KOPT-K1 (cell line): ENCODE measurements around the gene PSTPIP1.

Experiments used
- H3K27ac ChIP-seq: fragments of 200-600 bp; sonication (generic); 2 replicates; pipeline ENCODE4 v1.5.1; 2016; ENCODE audit warnings: antibody characterized with exemption, mild to moderate bottlenecking, low read depth, low read length; ENCODE audit not compliant: poor library complexity, severe bottlenecking
- H3K36me3 ChIP-seq: fragments of 200-600 bp; sonication (generic); 2 replicates; pipeline ENCODE4 v1.5.1; 2017; ENCODE audit warnings: antibody characterized with exemption, mild to moderate bottlenecking, low read length, moderate library complexity; ENCODE audit not compliant: insufficient read depth
- H3K9me3 ChIP-seq: fragments of 200-600 bp; sonication (generic); 2 replicates; pipeline ENCODE4 v1.5.1; 2017; ENCODE audit warnings: antibody characterized with exemption, low read length, mild to moderate bottlenecking; ENCODE audit not compliant: insufficient read depth, poor library complexity, severe bottlenecking

The PSTPIP1 gene

DNA sequence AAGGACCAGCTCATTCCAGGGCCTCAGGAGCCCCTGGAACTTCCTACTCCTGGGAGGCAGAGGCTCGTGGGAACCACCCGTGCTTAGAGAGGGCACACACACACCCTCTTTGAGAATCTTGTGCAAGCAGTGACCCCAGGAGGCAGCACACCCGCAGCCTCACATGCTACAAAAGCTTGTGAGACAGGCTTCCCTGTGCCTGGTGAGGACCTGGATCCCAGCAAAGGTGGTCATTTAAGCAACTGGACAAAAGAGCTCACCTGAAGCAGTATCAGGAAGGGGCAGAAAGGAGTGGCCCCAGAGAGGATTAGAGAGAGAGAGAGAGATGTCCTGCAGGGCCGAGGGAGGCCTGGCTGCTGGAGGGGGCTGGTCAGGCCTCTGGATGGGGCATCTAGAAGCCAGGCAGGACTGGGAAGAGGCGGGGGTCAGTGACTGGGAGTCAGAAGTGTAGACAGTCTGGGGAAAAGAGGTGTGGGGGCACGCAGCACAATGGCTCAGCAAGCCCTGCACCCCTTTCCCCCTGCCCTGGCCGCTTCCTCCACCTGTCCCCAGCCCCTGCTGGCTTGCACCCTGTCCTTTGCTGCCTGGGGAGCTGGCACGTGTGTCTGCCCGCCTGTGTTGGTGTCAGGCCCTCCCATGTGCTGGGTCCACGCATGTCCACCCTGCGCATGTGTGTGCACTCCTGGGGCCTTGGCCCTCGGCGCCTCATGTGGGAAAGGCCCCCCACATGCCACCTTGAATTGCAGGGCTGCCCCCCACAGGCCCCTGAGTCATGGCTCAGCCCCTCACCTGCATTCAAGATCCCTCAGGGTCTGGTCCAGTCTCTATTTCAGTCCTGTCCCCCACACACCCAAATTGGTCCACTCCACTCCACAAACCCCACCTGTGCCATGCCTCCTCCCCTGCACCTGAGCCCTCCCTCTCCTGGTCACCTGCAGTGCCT lies 39.1 kb downstream of the PSTPIP1 start:
- peaks cover 9% of the 10 kb centered on the region for H3K9me3 ChIP-seq
- H3K27ac ChIP-seq, result no peak overlapping the region
- peaks cover 29% of the 10 kb centered on the region for H3K36me3 ChIP-seq

DNA sequence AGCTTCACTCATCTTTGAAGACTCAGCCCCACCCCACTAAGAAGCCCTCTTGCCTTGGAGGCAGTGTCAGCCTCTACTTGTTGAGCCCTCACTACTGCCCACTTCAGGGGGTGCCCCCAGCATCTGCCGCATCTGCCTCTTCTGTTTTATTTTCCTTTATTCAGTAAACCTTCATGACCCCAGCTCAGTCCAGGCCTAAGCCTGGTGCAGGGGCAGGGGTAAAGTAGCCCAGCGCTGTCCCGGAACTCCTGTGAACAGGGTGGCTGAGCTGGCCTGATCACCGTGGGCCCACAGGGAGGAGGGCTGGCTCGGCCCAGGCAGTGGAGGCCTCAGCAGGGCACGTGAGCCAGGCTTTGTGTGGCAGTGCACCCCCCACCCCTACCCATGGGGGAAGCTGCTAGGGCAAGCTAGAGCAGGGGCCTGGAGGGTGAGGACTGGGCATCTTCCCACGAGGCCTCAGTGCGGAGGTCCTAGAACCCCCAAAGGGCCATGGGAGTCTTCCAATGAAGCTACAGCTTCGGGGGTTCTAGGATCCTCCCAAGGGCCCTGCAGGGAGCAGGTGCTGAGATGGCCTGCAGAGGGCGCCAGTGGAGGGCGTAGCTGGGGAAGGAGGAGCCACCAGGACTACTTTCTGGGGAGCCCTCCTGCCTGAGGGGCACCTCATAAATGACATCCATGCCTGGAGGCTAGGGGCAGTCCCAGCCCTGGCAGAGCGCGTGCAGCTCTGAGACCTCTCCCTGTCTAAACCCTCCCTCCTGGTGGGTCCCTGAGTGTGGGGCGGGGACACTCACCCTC lies 40.0 kb downstream of the PSTPIP1 start:
- Histone ChIP-seq H3K36me3 (peaks cover 38% of the 10 kb centered on the region), H3K27ac (no peak overlapping the region), H3K9me3 (peaks cover 9% of the 10 kb centered on the region)

DNA sequence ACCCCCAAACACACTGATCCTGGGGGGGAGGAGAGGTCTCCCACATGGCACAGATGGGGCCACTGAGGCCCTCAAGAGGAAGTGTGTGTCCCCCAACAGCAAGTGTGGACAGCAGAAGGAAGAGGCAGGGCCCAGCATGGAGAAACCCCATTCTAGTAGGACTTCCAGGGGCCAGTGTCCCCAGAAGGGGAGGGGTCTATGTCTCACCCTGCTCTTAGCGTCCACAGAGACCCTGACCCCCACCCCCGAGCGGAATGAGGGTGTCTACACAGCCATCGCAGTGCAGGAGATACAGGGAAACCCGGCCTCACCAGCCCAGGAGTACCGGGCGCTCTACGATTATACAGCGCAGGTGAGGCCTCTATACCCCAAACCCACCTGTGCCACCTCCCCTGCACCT lies 40.7 kb downstream of the PSTPIP1 start:
- Histone ChIP-seq H3K27ac (no peak overlapping the region), H3K36me3 (peaks cover 40% of the 10 kb centered on the region), H3K9me3 (peaks cover 9% of the 10 kb centered on the region)

DNA sequence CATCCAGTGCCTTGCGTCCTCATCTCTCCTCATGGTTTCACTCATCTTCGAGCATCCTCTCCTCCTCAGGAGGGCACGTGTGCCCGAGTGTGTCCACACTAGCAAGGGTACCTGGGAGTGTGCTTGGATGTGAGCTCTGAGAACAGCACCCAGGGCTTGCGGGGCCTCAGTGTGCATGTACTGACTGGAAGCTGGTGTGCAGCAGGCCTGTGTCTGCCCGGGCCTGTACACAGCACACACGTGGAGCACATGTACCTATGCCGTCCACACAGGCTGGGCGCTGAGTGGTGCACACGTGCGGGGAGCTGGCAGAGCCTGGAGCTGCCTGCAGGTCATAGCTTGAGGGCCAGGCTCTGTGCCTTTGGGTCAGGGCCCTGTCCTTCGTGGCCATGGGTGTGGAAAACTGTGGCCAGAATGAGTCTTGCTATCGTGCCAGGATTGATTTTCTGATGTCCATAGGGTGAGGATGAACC lies 41.1 kb downstream of the PSTPIP1 start:
- Histone ChIP-seq H3K36me3 (peaks cover 43% of the 10 kb centered on the region), H3K9me3 (peaks cover 9% of the 10 kb centered on the region), H3K27ac (no peak overlapping the region)

DNA sequence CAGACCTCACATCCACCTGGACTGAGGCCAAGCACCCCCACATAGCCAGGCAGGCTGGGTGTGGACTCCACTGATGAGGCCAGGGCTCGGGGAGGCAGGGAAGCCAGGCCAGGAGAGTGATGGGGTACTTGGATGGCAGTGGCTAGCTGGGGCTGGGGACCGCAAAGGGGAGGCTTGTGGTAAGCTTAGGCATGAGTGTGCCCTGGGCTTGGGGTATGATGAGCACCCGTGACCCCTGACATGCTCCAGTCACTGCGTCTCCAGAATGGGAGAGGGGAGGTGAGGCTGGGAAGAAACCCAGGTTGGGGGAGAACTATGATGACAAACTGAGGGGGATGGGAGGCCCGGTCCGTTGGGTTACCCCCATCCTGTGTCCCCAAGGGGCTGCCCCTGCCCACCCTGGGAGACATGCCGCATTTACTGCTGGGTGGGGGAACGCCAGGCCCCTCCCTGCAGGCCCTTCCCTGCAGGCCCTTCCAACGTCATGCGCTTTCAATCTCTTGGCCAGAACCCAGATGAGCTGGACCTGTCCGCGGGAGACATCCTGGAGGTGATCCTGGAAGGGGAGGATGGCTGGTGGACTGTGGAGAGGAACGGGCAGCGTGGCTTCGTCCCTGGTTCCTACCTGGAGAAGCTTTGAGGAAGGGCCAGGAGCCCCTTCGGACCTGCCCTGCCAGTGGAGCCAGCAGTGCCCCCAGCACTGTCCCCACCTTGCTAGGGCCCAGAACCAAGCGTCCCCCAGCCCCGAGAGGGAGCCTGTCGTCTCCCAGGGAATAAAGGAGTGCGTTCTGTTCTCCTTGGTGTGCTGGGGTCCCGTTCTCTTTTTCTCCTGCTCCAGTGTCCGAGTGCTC lies 41.8 kb downstream of the PSTPIP1 start:
- Histone ChIP-seq H3K36me3 (peaks cover 44% of the 10 kb centered on the region), H3K27ac (no peak overlapping the region), H3K9me3 (peaks cover 9% of the 10 kb centered on the region)

DNA sequence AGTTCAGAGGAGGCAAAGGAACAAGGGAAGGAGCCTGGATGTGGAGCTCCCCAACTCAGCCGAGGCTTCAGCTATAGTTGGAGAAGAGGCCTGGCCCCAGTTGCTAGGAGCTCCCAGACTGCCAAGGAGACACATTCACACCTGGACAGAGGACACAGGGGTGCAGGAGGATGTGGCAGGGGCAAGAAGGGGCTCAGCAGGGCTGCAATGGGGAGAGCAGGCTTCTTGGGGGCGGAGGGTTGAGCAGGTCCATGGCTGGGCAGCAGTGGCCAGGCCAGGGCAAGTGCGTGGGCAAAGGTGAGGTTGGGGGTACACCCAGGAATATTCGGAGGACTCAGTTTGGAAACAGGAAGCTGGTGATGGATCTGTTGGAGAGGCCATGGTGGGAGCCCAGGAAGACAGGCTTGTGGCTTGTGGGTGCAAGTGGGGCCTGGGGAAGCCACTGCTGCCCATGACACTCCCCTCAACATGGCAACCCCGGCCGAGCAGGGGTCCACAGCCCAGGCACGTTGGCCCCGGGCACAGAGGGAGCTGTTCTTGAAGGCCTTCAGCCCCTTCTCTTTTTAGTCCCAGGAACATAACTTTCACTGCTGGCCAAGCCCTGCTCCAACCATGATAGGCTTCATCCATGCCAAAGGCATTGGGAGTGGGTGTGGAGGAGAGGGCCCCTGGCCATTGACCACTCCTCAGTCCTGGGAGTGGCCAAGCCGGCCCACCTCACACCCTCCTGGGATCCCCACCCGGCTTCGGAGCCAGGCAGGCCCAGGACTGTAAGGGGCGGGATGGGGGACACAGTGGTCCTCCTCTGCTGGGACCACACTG lies 42.7 kb downstream of the PSTPIP1 start:
- peaks cover 52% of the 10 kb centered on the region for H3K36me3 ChIP-seq
- H3K9me3 ChIP-seq, result peaks cover 9% of the 10 kb centered on the region
- no peak overlapping the region for H3K27ac ChIP-seq

DNA sequence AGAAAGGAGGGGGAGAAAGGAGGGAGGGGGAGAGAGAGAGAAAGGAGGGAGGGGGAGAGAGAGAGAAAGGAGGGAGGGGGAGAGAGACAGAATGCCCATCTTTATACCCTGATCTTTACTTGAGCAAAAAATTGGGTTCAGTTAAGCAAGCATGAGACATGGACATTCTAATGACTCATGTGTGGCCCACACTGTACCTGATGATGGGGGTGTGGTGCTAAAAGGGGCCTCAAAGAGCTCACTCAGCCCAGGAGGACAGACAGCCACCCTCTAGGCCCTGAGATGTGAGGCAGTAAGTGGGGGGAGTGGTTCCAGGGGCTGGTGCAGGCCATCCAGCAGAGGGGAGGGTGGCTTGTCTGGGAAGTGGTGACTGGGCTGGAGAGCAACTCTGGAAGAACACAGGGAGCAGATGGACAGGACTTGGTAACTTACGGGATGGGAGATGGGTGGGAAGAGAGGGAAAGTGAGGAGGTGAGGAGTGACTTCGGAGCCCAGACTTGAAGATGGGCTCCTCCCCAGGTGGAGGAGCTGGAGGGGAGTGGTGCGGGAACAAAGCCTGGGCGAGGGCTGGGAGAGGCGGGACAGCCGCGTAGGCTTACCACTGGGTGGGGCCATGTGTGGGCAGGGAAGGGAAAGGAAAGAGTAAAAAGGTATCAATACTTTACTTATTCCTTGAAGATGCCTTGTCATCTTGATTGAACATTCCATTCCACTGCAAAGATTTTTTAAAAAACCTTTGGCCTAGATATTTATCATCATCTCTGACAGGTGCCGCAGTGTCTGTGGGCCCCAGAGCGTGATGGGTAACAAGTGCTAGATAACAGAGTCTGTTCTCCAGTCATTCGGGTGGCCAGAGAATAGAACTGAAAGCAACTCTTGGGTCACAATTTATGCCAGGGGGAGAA lies 43.6 kb downstream of the PSTPIP1 start:
- no peak overlapping the region for H3K27ac ChIP-seq
- H3K9me3 ChIP-seq, result peaks cover 9% of the 10 kb centered on the region

DNA sequence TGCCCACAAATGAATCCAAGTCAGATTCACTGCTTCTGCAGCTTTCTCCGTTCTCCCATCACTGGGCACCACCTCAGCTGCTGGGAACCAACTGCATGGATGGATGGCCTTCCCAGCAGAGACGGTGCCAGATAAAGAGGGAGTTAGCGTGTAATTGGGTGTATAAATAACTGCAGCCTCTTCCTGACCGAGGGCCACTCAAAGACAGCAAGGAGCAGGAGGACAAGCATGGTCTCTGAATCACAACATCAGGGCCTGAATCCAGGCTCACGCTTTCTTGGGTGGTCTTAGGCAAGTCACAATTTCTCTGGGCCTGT lies 44.2 kb downstream of the PSTPIP1 start:
- peaks cover 68% of the 10 kb centered on the region for H3K36me3 ChIP-seq
- H3K9me3 ChIP-seq, result peaks cover 9% of the 10 kb centered on the region
- no peak overlapping the region for H3K27ac ChIP-seq

More for the DNA sequence above, 43.6 kb downstream of the PSTPIP1 start:
- peaks cover 62% of the 10 kb centered on the region for H3K36me3 ChIP-seq

DNA sequence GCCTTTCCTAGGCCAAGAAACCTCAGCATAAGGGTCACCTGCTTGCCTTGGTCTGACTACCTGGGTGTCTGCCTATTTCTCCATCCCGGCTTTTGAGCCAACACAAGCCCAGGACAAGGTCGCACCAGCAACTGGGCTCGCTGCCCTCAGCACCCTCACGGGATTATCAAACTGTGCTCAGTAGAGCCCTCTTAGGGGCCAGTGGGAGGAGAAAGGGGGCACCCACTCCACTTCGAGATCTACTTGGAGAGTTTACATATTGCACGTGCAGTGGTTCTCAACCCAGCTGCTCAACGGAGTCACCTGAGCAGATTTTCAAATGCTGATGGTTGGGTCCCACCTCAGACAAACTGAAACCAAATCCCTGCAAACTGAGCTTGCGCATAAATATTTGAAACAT lies 44.9 kb downstream of the PSTPIP1 start:
- peaks cover 9% of the 10 kb centered on the region for H3K9me3 ChIP-seq
- H3K27ac ChIP-seq, result no peak overlapping the region
- H3K36me3 ChIP-seq, result peaks cover 74% of the 10 kb centered on the region

DNA sequence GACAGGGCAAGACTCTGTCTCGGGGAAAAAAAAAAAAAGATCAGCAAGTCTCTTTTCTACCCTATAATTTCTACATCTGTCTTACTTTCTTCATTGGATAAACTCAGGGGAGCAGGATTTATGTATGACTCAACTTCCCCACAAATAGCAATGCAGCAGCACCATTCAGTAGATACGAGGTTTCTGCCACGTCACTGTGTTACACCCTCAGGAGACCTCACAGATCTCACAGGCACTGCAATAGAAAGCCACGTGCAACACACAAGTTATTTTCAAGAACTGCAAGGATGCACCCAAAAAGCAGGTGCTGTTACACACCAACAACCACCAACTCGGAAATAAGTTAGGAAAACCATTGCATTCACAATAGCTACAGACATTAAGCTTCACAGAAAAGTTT lies 45.7 kb downstream of the PSTPIP1 start:
- peaks cover 82% of the 10 kb centered on the region for H3K36me3 ChIP-seq
- no peak overlapping the region for H3K27ac ChIP-seq
- peaks cover 9% of the 10 kb centered on the region for H3K9me3 ChIP-seq

DNA sequence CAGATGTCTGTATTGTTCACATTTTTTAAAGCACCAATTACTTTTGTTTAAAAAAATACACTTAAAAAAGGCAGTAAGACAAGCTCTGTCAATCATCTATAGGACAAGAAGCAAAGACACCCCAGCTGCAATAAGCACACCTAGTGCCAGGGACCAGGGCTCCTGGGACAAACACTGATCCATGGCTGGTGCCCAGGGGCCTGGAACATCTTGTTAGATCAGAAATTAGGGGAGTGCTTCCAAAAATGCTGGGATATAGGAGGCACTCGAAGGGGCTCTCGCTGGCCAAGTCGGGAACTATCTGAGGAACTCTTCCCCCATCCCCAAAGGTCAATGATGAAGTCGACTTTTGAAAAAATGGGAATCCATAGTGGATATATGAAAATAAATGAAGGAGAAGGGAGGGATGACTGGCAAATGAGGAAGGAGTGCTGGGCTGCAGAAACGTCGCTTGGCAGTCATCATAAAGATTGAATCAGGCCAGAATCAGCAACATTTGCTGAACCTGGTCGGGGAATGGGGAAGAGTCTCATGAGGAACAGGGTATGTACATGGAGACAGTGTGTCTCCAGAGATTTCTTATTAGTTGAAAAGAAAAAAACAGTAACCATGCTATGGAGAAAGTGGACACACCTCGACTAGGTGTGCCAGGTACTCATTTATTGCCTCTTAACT lies 47.5 kb downstream of the PSTPIP1 start:
- Histone ChIP-seq H3K27ac (no peak overlapping the region), H3K9me3 (peaks cover 6% of the 10 kb centered on the region), H3K36me3 (peaks cover 82% of the 10 kb centered on the region)

DNA sequence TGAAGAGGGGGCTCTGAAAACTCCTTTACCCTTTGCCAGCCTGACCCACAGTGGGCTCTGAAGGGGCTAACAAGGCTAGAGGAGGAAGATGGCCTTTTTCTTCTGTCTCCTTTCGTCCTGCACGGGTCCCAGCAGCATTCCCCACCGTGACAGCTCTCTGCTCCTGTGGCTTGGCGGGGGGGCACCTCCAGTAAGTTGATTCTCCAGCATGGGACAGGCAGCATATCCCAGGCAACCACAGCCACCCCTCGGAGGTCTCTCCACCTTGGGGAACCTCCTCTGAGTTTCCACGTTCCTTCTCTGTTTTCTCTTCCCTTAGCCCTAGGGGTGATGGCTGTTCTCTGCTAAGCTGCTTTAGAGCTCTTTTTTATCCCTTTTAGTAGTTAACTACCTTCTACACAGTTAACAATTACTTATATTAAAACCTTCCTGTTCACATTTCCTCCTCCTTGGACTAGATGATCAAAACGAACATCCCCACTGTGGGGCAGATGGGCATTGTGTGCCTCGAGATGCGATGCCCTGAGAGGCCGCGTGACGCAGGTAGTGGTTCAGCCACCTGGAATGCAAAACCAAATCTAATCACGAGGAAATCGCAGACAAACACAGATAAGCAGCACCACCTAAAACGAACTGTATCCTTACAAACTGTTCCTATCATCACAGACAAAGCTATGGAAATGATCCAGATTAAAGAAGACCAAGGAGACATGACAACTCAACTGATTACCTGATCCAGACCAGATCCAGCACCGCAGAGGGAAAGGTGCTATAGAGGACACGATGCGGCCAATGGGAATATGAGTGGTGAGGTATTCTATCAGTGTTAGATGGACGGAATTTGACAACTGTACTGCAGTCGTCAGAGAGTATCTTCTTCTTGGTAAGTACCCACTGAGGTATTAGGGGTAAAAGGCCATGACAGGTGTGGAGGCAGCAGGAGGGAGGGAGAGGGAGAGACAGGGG lies 48.3 kb downstream of the PSTPIP1 start:
- H3K9me3 ChIP-seq, result no peaks in the 10 kb centered on the region
- peaks cover 86% of the 10 kb centered on the region for H3K36me3 ChIP-seq
- H3K27ac ChIP-seq, result no peak overlapping the region
